HepG2 (cell line): ENCODE measurements around the gene C1orf35. TPM values are rescaled to one million over a fixed set of nuclear protein-coding genes. Genes with fewer than 3 reads are reported as not detected.
A peak's percentile ranks its signal among the peaks of the same experiment; 100 is the strongest.

ENCODE experiments used
- DZIP1 ChIP-seq: sonication (generic); formaldehyde crosslinking; IDR thresholded peaks from 2 replicates; pipeline ENCODE4 v1.5.0; 2020; ENCODE audit warnings: mild to moderate bottlenecking, missing genetic modification reagents
- HOXA5 ChIP-seq: sonication (generic); formaldehyde crosslinking; IDR thresholded peaks from 2 replicates; pipeline ENCODE4 v1.4.0; 2020; ENCODE audit warnings: missing genetic modification reagents
- MTA1 ChIP-seq: sonication (generic); formaldehyde crosslinking; IDR thresholded peaks from 2 replicates; pipeline ENCODE4 v1.4.0; 2020; ENCODE audit warnings: missing genetic modification reagents, mild to moderate bottlenecking, borderline replicate concordance
- MXD1 ChIP-seq: sonication (generic); formaldehyde crosslinking; IDR thresholded peaks from 2 replicates; pipeline ENCODE4 v1.4.0; 2020; ENCODE audit warnings: mild to moderate bottlenecking, missing genetic modification reagents
- POLR2AphosphoS2 ChIP-seq: IDR thresholded peaks from 2 replicates; pipeline ENCODE4 v1.6.1; 2011; ENCODE audit warnings: low read depth, low read length, improper control_type of control experiment
- POLR2AphosphoS5 ChIP-seq: IDR thresholded peaks from 2 replicates; pipeline ENCODE4 v1.6.1; 2012; ENCODE audit warnings: low read depth, low read length
- TFDP2 ChIP-seq: sonication (generic); formaldehyde crosslinking; IDR thresholded peaks from 2 replicates; pipeline ENCODE4 v1.4.0; 2020; ENCODE audit warnings: missing genetic modification reagents
- ZFP1 ChIP-seq: IDR thresholded peaks from 2 replicates; pipeline ENCODE4 v1.6.1; 2016
- polyA plus RNA-seq, 8 experiments: library from polyadenylated mRNA; depleted of rRNA in 3 of 8; stranded (reverse) in 7 of 8; unstranded in 1 of 8; fragments of >200 nt; fragmentation: Illumina TruSeq in 4 of 8; extraction: Trizol in 4 of 8; gene quantifications; 2 replicates each; pipeline versions ENCODE4 v1.2.1 to v1.2.3, GENCODE V29; 2011 to 2016; ENCODE audit warnings: low read depth in 4 of 8, missing spikeins in 1 of 8, mixed read lengths in 1 of 8; ENCODE audit not compliant: insufficient read depth in 1 of 8
- total RNA-seq, 5 experiments: library from RNA; depleted of rRNA; stranded (reverse); fragments of >200 nt; fragmentation: Illumina TruSeq; extraction: Trizol; gene quantifications; 2 replicates each; pipeline ENCODE4 v1.2.3, GENCODE V29; 2016; ENCODE audit warnings: low read depth in 1 of 5

The C1orf35 gene
- total and polyA plus RNA-seq, 2 of the 13 experiments (the other 11 are each of a cell fraction or from before 2014, with no cell fraction given) = 8.1 to 19.3 TPM

GRCh38 chr1:228099331-228099732 lies 3.8 kb downstream of the C1orf35 start (continued):
- TF ChIP-seq TFDP2 (CRISPR knock-in tag) (no peak), POLR2AphosphoS2 (peak; percentile 54; the same call in 1 of the 2 replicates), DZIP1 (CRISPR knock-in tag) (0 out of 2 replicates have a peak, but pooled peaks have one; percentile 54), POLR2AphosphoS5 (peak; percentile 8; the same call in 1 of the 2 replicates), MTA1 (CRISPR knock-in tag) (no peak), HOXA5 (CRISPR knock-in tag) (no peak), ZFP1 (CRISPR knock-in tag) (no peak), MXD1 (CRISPR knock-in tag) (0 out of 2 replicates have a peak, but pooled peaks have one; percentile 25)
- TF ChIP-seq, all 625 proteins: peak for 14
